Neural progenitor cell (in vitro differentiated cells): ENCODE results near the gene ITGA4. TPM values are rescaled to one million over a fixed set of nuclear protein-coding genes. Genes with fewer than 3 reads are reported as not detected.

Source experiments
- DNase-seq: peaks from one replicate; pipeline ENCODE4 v3.0.0-alpha.2; 2016; ENCODE audit warnings: low spot score
- H2AFZ ChIP-seq: fragments of 200-600 bp; sonication (generic); replicated peaks from 2 replicates; pipeline ENCODE4 v1.6.1; 2016; ENCODE audit warnings: antibody characterized with exemption
- H3F3A ChIP-seq: fragments of 200-600 bp; sonication (generic); 2 replicates; pipeline ENCODE4 v1.6.1; 2016; ENCODE audit warnings: antibody characterized with exemption, low read depth
- H3K27ac ChIP-seq: fragments of 200-600 bp; sonication (generic); 2 replicates; pipeline ENCODE4 v1.5.1; 2016; ENCODE audit warnings: mild to moderate bottlenecking
- H3K27me3 ChIP-seq: fragments of 200-600 bp; sonication (generic); 2 replicates; pipeline ENCODE4 v1.6.1; 2016; ENCODE audit warnings: mild to moderate bottlenecking, moderate library complexity
- H3K36me3 ChIP-seq: fragments of 200-600 bp; sonication (generic); 2 replicates; pipeline ENCODE4 v1.5.1; 2016
- H3K4me1 ChIP-seq: fragments of 200-600 bp; sonication (generic); 2 replicates; pipeline ENCODE4 v1.6.1; 2016; ENCODE audit warnings: mixed run types
- H3K4me2 ChIP-seq: fragments of 200-600 bp; sonication (generic); 2 replicates; pipeline ENCODE4 v1.6.1; 2016
- H3K4me3 ChIP-seq: fragments of 200-600 bp; sonication (generic); 2 replicates; pipeline ENCODE4 v1.5.1; 2016
- H3K79me2 ChIP-seq: fragments of 200-600 bp; sonication (generic); 2 replicates; pipeline ENCODE4 v1.6.1; 2016; ENCODE audit warnings: low read depth
- H3K9ac ChIP-seq: fragments of 200-600 bp; sonication (generic); 2 replicates; pipeline ENCODE4 v1.6.1; 2016
- H3K9me3 ChIP-seq: fragments of 200-600 bp; sonication (generic); 2 replicates; pipeline ENCODE4 v1.5.1; 2016; ENCODE audit warnings: low read depth
- H4K20me1 ChIP-seq: fragments of 200-600 bp; sonication (generic); 2 replicates; pipeline ENCODE4 v1.6.1; 2016; ENCODE audit warnings: low read depth
- H3K27ac Mint-ChIP-seq: 3 replicates; pipeline ENCODE4 v1.8.0; 2021; ENCODE audit warnings: mixed read lengths
- H3K27me3 Mint-ChIP-seq: 2 replicates; pipeline ENCODE4 v1.8.0; 2022; ENCODE audit warnings: low read depth, mild to moderate bottlenecking, inconsistent platforms, moderate library complexity, mixed read lengths; ENCODE audit not compliant: insufficient read depth
- H3K36me3 Mint-ChIP-seq: 3 replicates; pipeline ENCODE4 v1.8.0; 2021; ENCODE audit warnings: mixed read lengths
- H3K4me1 Mint-ChIP-seq: 3 replicates; pipeline ENCODE4 v1.8.0; 2021; ENCODE audit warnings: mixed read lengths
- H3K4me3 Mint-ChIP-seq: 3 replicates; pipeline ENCODE4 v1.8.0; 2021; ENCODE audit warnings: mild to moderate bottlenecking, moderate library complexity, mixed read lengths
- H3K9me3 Mint-ChIP-seq: 3 replicates; pipeline ENCODE4 v1.8.0; 2020; ENCODE audit warnings: mixed read lengths
- EZH2 ChIP-seq: fragments of 200-600 bp; sonication (generic); IDR thresholded peaks from 2 replicates; pipeline ENCODE4 v1.6.1; 2017; ENCODE audit warnings: antibody characterized with exemption, mild to moderate bottlenecking, moderate library complexity
- EZH2phosphoT487 ChIP-seq: fragments of 200-600 bp; sonication (generic); IDR thresholded peaks from 2 replicates; pipeline ENCODE4 v1.6.1; 2017; ENCODE audit warnings: antibody characterized with exemption
- total RNA-seq: library from RNA; depleted of rRNA; stranded (reverse); fragments of >200 nt; gene quantifications from 2 replicates; pipeline ENCODE4 v1.2.3, GENCODE V29; 2015; ENCODE audit warnings: low replicate concordance
- TF ChIP-seq, protein P1 (sequence below): fragments of 200-600 bp; sonication (generic); IDR thresholded peaks from 2 replicates; pipeline ENCODE4 v1.5.1; 2017; ENCODE audit warnings: antibody characterized with exemption, mild to moderate bottlenecking

The ITGA4 gene
- total RNA-seq, 1 donor from 2014 or later: 10.2 TPM

DNA sequence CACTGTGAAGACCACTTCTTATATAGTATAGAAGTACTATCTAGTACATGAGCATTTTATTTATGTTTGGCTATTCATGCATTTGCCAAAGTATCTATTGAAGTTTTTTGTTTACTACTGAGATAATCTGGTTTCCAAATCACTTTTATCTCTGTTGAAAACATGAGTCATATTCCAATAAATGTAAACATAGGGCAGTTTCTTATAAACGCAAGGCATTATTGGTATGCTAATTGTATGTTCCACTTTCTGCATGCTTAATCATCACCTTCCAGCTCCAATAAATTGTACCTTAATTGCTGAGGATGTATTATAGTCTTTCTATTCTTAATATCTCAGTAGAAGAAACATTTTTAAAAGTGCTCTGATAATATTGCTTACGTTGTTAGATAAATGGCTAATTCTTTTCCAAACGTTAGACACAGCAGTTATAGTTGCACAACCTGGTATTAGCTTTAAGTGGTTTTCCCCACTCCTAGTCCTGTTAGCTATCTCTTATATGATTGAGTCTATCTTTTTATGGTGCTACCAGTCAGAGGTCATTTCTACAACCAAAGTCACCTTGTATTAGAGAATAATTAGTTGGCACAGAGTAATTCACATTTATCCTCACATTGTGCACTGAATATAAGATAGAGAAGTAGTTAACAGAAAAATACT lies 17.2 kb downstream of the ITGA4 start:
- H3K4me3 ChIP-seq: no peak overlapping the region
- H3K27ac ChIP-seq: no peak overlapping the region
- H3K79me2 ChIP-seq: no peaks in the 10 kb centered on the region
- no peaks in the 10 kb centered on the region for H3K36me3 Mint-ChIP-seq
- no peak overlapping the region for H3K4me3 Mint-ChIP-seq
- no peaks in the 10 kb centered on the region for H3K9me3 Mint-ChIP-seq
- H3F3A ChIP-seq: no peaks in the 10 kb centered on the region
- no peaks in the 10 kb centered on the region for H3K27me3 ChIP-seq
- no peak overlapping the region for H2AFZ ChIP-seq
- no peak overlapping the region for H3K4me2 ChIP-seq
- H3K4me1 Mint-ChIP-seq: no peaks in the 10 kb centered on the region
- no peak overlapping the region for H3K9ac ChIP-seq
- DNase-seq: no peak
- no peaks in the 10 kb centered on the region for H3K9me3 ChIP-seq
- no peaks in the 10 kb centered on the region for H3K36me3 ChIP-seq
- H3K27me3 Mint-ChIP-seq: peaks cover 2% of the 10 kb centered on the region
- no peaks in the 10 kb centered on the region for H3K4me1 ChIP-seq
- TF ChIP-seq EZH2 (no peak), EZH2phosphoT487 (no peak)
- TF ChIP-seq, protein P1, sequence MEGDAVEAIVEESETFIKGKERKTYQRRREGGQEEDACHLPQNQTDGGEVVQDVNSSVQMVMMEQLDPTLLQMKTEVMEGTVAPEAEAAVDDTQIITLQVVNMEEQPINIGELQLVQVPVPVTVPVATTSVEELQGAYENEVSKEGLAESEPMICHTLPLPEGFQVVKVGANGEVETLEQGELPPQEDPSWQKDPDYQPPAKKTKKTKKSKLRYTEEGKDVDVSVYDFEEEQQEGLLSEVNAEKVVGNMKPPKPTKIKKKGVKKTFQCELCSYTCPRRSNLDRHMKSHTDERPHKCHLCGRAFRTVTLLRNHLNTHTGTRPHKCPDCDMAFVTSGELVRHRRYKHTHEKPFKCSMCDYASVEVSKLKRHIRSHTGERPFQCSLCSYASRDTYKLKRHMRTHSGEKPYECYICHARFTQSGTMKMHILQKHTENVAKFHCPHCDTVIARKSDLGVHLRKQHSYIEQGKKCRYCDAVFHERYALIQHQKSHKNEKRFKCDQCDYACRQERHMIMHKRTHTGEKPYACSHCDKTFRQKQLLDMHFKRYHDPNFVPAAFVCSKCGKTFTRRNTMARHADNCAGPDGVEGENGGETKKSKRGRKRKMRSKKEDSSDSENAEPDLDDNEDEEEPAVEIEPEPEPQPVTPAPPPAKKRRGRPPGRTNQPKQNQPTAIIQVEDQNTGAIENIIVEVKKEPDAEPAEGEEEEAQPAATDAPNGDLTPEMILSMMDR: no peak
- H4K20me1 ChIP-seq: no peaks in the 10 kb centered on the region
- H3K27ac Mint-ChIP-seq: no peak overlapping the region

DNA sequence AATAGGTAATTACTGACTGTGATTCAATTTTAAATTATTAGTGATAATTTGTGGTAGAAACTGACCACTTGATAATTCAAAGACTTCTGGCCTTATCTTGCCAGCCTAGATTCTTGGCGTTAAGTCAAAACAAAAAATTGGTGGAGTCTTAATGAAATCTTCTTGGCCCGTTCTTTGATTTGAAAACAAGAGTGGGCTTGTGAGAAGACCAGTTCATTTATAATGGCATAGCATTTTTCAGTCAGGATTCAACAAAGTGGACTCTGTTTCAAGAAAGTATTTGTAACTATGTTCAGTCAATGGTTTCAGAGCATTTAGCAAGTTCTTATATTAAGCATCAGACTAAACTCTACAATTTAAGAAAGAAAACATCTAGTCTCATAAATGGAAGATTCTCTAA lies 26.0 kb downstream of the ITGA4 start:
- no peak overlapping the region for H3K9ac ChIP-seq

DNA sequence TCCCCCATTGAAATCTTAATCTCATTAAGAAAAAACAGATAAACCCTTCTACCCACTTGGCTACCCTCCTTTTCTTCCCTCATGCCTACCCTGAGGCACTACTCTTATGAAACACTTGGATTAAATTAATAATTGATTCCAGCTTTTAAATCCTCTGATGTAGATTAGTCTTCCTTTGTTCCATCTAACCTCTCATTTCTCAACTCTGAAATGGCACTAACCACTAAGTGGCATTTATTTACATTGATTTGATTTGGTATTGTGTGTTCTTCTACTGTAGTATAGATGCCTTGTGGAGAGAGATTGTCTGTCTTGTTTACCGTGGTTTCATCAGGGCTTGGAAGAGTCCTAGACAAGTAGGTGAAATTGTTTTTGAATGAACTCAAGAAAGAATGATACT lies 26.7 kb downstream of the ITGA4 start:
- no peak for DNase-seq
- Histone ChIP-seq H3K79me2 (no peaks in the 10 kb centered on the region), H3K27ac (no peak overlapping the region), H2AFZ (no peak overlapping the region), H3K36me3 (no peaks in the 10 kb centered on the region), H3F3A (no peaks in the 10 kb centered on the region), H3K9ac (no peak overlapping the region), H4K20me1 (no peaks in the 10 kb centered on the region), H3K4me2 (no peak overlapping the region), H3K27me3 (no peaks in the 10 kb centered on the region), H3K9me3 (no peaks in the 10 kb centered on the region), H3K4me3 (no peak overlapping the region), H3K4me1 (no peaks in the 10 kb centered on the region)
- Mint-ChIP-seq H3K9me3 (no peaks in the 10 kb centered on the region), H3K4me1 (no peaks in the 10 kb centered on the region), H3K27ac (no peak overlapping the region), H3K27me3 (no peaks in the 10 kb centered on the region), H3K36me3 (no peaks in the 10 kb centered on the region), H3K4me3 (no peak overlapping the region)
- TF ChIP-seq EZH2: no peak
- TF ChIP-seq EZH2phosphoT487: no peak
- TF ChIP-seq, protein P1: no peak

More for the DNA sequence above, 26.0 kb downstream of the ITGA4 start:
- H3K27ac Mint-ChIP-seq: no peak overlapping the region
- H3K9me3 ChIP-seq: no peaks in the 10 kb centered on the region
- no peaks in the 10 kb centered on the region for H4K20me1 ChIP-seq
- H3K27me3 ChIP-seq: no peaks in the 10 kb centered on the region
- no peaks in the 10 kb centered on the region for H3F3A ChIP-seq
- H3K27me3 Mint-ChIP-seq: no peaks in the 10 kb centered on the region
- no peak overlapping the region for H2AFZ ChIP-seq
- H3K79me2 ChIP-seq: no peaks in the 10 kb centered on the region
- H3K36me3 ChIP-seq: no peaks in the 10 kb centered on the region
- no peaks in the 10 kb centered on the region for H3K4me1 ChIP-seq
- TF ChIP-seq, protein P1: no peak
- H3K4me3 ChIP-seq: no peak overlapping the region
- H3K9me3 Mint-ChIP-seq: no peaks in the 10 kb centered on the region
- no peak overlapping the region for H3K27ac ChIP-seq
- no peaks in the 10 kb centered on the region for H3K36me3 Mint-ChIP-seq
- no peaks in the 10 kb centered on the region for H3K4me1 Mint-ChIP-seq
- no peak for DNase-seq
- no peak overlapping the region for H3K4me3 Mint-ChIP-seq
- H3K4me2 ChIP-seq: no peak overlapping the region
